Naive thymus-derived CD8-positive, alpha-beta T cell (primary cell): ENCODE data around the gene FGF1. TPM values are rescaled to one million over a fixed set of nuclear protein-coding genes. Genes with fewer than 3 reads are reported as not detected.

Source experiments
- ATAC-seq, 2 donors: fragments of 150-1000 bp; cut with Tn5 transposase in 1 of 2; sonication (Bioruptor Pico), chemical (Tn5 transposase) in 1 of 2; 1 replicate in 1 of 2; 2 replicates in 1 of 2; pipeline ENCODE4 v1.10.0; 2021; ENCODE audit warnings: mild to moderate bottlenecking in 2 of 2, moderate library complexity in 2 of 2
- POLR2A ChIA-PET: fragments of 350-600 bp; sonication (Branson Sonifier 250); formaldehyde crosslinking; loops from one replicate; lab custom pipeline; 2021; ENCODE audit warnings: antibody characterized with exemption; lab: Charles Lee
- DNase-seq, 10 donors: peaks; one replicate each; pipeline versions ENCODE4 v3.0.0 to v3.0.0-alpha.2; 2020 to 2022
- H3K27ac Mint-ChIP-seq, 10 donors: one replicate each; pipeline ENCODE4 v1.8.0; 2020 to 2022; ENCODE audit warnings: mild to moderate bottlenecking in 10 of 10, mixed read lengths in 10 of 10, moderate library complexity in 4 of 10, inconsistent platforms in 1 of 10
- H3K27me3 Mint-ChIP-seq, 5 donors: one replicate each; pipeline ENCODE4 v1.8.0; 2021 to 2022; ENCODE audit warnings: mixed read lengths in 5 of 5
- H3K36me3 Mint-ChIP-seq, 3 donors: one replicate each; pipeline ENCODE4 v1.8.0; 2020 to 2022; ENCODE audit warnings: mixed read lengths in 3 of 3, mild to moderate bottlenecking in 2 of 3, inconsistent platforms in 1 of 3
- H3K4me1 Mint-ChIP-seq, 4 donors: one replicate each; pipeline ENCODE4 v1.8.0; 2021 to 2022; ENCODE audit warnings: mixed read lengths in 4 of 4
- H3K4me3 Mint-ChIP-seq, 10 donors: one replicate each; pipeline ENCODE4 v1.8.0; 2020 to 2022; ENCODE audit warnings: mild to moderate bottlenecking in 10 of 10, mixed read lengths in 10 of 10, moderate library complexity in 6 of 10, inconsistent platforms in 1 of 10
- H3K9me3 Mint-ChIP-seq, 9 donors: one replicate each; pipeline ENCODE4 v1.8.0; 2020 to 2022; ENCODE audit warnings: mixed read lengths in 9 of 9, mild to moderate bottlenecking in 3 of 9, inconsistent platforms in 1 of 9, moderate library complexity in 1 of 9
- polyA plus RNA-seq, 3 donors: library from polyadenylated mRNA; unstranded; fragments of 300-500 nt; fragmentation: Illumina TruSeq; gene quantifications; one replicate each; pipeline ENCODE4 v1.2.3, GENCODE V29; 2021
- total RNA-seq, 8 experiments: library from RNA in 2 of 8; stranded (reverse) in 2 of 8; gene quantifications; one replicate each; pipeline ENCODE4 v1.2.3 and lab custom pipeline; 2021 to 2026

The FGF1 gene
- total and polyA plus RNA-seq, 5 experiments from 2014 or later, result not detected

DNA sequence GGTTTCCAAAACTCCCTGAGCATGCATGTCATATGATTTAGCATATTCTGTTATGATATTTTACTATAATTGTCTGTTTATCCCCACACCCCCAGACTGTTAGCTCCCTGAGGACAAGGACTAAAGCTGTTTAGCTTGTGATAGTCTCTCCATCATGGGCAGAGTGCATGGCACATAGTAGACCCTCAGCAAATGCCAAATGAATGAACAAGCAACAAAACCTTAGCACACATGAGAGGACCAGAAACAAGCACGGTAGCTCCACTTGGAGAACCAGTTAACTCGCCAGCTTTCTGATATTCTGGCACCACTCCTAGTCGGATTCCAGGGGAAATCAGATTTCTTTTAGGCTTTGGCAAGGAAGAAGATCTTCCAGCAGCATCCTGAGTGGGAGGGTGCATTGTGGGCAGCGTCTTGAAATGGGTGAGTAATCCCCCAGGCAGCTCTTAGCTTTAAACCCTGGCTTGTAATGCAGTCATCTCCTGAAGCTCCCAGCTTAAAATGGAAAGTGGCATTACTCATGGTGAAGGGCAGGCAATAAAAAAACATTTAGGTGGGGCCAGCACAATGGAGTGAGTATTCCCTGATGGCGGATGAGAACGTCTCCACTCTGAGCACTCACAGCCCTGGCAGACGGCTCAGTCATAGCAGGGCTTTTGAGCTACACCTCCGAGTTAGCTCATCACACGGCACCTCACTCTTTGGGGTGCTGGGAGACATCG is 41.1 kb downstream of the FGF1 start:
- Mint-ChIP-seq H3K4me1 (no peaks in the 10 kb centered on the region), H3K9me3 (no peaks in the 10 kb centered on the region), H3K36me3 (no peaks in the 10 kb centered on the region), H3K27ac (peak overlapping the region in 1 of 10 donors; percentile 3), H3K27me3 (peaks cover 1 to 14% (median 5%) of the 10 kb centered on the region in 5 donors), H3K4me3 (no peak overlapping the region)
- POLR2A ChIA-PET, result no interaction called here
- DNase-seq (no peak), ATAC-seq (no peak)

DNA sequence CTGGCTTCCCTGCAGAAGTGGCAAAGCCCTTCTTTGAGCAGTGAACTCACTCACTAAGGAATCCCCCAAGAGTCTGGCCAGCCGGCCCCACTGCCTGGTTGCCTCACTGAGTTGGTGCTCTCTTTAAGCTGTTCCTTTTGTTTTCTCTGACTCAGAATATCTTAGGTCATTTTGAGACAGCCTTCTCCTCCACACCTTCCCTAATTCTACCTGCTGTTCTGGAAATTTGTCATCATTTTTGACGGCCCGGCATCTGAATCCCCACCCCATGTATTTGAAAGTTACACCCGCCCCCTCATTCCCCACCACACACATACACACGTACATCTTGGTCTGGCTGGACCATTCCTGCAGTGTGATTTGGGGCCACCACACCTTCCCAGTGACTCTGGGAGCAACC is 41.8 kb downstream of the FGF1 start:
- Mint-ChIP-seq H3K9me3 (no peaks in the 10 kb centered on the region), H3K27ac (no peak overlapping the region), H3K36me3 (no peaks in the 10 kb centered on the region), H3K4me1 (no peaks in the 10 kb centered on the region), H3K4me3 (no peak overlapping the region), H3K27me3 (peaks cover 1 to 14% (median 9%) of the 10 kb centered on the region in 5 donors)
- POLR2A ChIA-PET, result no interaction called here
- DNase-seq, result no peak
- ATAC-seq, result no peak

DNA sequence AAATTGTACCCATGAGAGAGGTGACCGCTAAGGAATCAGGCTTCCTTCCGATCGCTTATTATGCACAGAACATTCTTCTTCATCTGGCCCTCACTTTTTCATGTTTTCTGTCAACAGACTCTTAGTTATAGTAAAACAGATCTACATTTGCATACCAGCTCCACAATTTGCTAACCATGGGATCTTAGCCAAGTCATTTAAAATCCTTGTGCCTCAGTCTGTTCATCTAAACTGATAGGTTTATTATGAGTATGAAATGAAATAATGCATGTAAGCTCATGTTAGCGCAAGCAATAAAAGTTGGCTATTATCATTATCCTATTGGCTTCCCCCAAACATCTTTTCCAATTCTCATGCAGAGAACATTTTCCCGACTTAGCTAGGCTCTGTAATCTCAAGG is 42.3 kb downstream of the FGF1 start:
- POLR2A ChIA-PET, result interaction anchor here (0.8 kb wide), 1 partner anchor 19 kb away, joined by 3 read pairs; no protein-coding TSS in a partner anchor
- ATAC-seq, result no peak
- no peak overlapping the region for H3K27ac Mint-ChIP-seq
- no peak overlapping the region for H3K4me3 Mint-ChIP-seq
- H3K9me3 Mint-ChIP-seq, result no peaks in the 10 kb centered on the region
- no peaks in the 10 kb centered on the region for H3K36me3 Mint-ChIP-seq
- peaks cover 1 to 15% (median 9%) of the 10 kb centered on the region in 5 donors for H3K27me3 Mint-ChIP-seq
- no peak for DNase-seq
- no peaks in the 10 kb centered on the region for H3K4me1 Mint-ChIP-seq

DNA sequence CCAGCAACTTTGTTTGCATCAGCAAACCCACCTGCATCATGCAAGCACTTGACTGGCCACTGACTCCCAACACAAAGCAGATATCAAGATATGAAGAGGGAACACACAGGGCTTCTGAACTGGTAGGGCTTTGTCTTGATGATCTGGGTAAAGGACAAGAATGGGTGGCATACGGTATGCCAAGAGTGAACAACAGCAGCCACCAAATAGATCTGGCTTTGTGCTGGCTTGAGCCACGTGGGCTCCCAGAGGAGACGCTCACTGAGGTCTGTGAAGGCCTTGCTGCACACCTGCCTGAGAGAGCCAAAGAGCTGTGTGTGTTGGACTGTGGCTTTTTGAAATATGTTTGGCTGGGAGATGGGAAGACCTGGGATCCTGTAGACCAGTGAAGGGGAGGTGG is 43.5 kb downstream of the FGF1 start:
- POLR2A ChIA-PET, result no interaction called here
- Mint-ChIP-seq H3K36me3 (no peaks in the 10 kb centered on the region), H3K9me3 (no peaks in the 10 kb centered on the region), H3K27ac (no peak overlapping the region), H3K27me3 (peaks cover 4 to 27% (median 18%) of the 10 kb centered on the region in 5 donors), H3K4me3 (no peak overlapping the region), H3K4me1 (no peaks in the 10 kb centered on the region)
- no peak for ATAC-seq
- DNase-seq, result no peak

DNA sequence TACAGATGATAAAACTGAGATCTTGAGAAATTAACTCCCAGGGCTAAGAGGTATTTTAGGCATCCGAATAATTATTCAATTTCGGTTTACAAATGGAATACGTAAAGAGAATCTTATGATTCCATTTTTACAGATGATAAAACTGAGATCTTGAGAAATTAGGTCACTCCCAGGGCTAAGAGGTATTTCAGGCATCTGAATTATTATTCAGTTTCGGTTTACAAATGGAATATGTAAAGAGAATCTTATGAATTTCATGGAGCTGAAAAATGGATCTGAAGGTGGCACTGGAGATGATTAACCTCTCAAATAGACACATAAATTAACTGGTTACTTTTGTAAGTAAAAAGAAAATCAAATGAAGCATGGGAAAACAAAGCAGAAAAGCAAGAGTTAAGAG is 44.2 kb downstream of the FGF1 start:
- H3K36me3 Mint-ChIP-seq, result no peaks in the 10 kb centered on the region
- H3K9me3 Mint-ChIP-seq, result no peaks in the 10 kb centered on the region
- POLR2A ChIA-PET, result no interaction called here
- peaks cover 3 to 32% (median 21%) of the 10 kb centered on the region in 5 donors for H3K27me3 Mint-ChIP-seq
- H3K27ac Mint-ChIP-seq, result no peak overlapping the region
- no peaks in the 10 kb centered on the region for H3K4me1 Mint-ChIP-seq
- no peak overlapping the region for H3K4me3 Mint-ChIP-seq
- DNase-seq, result no peak
- ATAC-seq, result no peak

DNA sequence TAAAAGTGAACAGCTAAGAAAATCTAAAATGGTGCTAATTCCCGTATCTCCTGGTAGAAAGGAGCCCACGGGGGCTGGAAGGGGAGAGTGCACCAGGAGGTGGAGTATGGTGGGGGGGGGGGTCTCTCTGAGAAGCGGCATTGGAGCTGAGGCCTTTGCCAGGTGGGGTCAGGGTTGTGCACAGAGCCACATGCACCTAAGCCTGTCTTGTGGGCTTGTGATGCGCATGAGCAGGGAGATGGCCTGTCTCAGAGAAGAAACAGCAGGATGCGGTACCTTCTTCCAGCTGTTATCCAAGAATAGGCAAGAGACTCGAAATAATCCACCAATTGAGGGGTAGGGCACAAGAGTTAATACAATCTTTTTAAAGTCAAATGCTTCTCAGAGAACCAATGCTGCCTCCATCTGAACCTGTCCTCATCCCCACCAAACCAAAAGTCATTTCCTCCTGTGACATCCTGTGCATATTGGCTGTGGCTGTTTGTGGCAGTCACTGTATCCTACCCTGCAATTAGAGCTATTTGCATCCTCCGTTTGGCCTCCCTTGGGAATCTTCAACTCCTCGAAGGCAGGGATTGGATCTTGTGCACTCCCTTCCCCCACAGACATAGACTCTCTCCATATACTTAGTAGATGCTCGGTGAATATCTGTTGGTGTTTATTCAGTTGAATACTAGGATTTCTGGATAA is 45.4 kb downstream of the FGF1 start:
- Mint-ChIP-seq H3K9me3 (no peaks in the 10 kb centered on the region), H3K27me3 (peaks cover 4 to 39% (median 21%) of the 10 kb centered on the region in 5 donors), H3K4me1 (no peaks in the 10 kb centered on the region), H3K36me3 (no peaks in the 10 kb centered on the region), H3K4me3 (no peak overlapping the region), H3K27ac (no peak overlapping the region)
- POLR2A ChIA-PET, result no interaction called here
- ATAC-seq (no peak), DNase-seq (no peak)

DNA sequence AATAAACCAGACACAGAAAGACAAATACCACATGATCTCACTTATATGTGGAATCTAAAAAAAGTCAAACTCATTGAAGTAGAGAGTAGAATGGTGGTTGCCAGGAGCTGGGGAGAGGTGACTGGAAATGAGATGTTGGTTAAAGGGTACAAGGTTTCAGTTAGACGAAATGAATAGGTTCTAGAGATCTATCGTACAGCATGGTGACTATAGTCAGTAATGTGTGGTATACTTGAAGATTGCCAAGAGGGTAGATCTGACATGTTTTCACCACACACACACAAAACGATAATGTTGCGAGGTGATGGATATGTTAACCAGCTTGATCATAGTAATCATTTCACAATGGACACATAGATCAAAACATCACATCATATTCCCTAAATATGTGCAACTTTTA is 46.4 kb downstream of the FGF1 start:
- H3K4me3 Mint-ChIP-seq, result no peak overlapping the region
- H3K9me3 Mint-ChIP-seq, result no peaks in the 10 kb centered on the region
- H3K27me3 Mint-ChIP-seq, result peaks cover 4 to 39% (median 19%) of the 10 kb centered on the region in 5 donors
- no peaks in the 10 kb centered on the region for H3K4me1 Mint-ChIP-seq
- POLR2A ChIA-PET, result no interaction called here
- no peaks in the 10 kb centered on the region for H3K36me3 Mint-ChIP-seq
- H3K27ac Mint-ChIP-seq, result no peak overlapping the region
- DNase-seq (no peak), ATAC-seq (no peak)

DNA sequence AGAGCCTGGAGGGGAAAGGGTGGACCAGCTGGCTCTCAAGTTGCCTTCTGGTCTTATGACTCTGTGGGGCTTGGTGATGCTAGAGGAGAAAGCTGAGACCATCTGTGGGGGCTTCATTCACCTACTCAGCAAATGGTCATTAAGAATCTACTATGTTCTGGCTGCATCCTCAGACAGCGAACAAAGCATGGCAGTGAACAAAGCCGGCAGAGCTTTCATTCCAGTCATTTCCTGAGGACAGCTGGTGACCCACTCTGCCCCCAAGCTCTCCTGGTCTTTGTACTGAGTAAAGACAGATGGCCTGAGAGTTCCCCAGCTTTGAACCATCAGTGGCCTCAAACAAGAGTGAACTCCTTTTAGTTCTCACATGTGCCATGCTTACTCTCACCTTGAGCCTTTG is 48.0 kb downstream of the FGF1 start:
- H3K4me3 Mint-ChIP-seq, result no peak overlapping the region
- H3K36me3 Mint-ChIP-seq, result no peaks in the 10 kb centered on the region
- DNase-seq (no peak), ATAC-seq (no peak)
- no peaks in the 10 kb centered on the region for H3K4me1 Mint-ChIP-seq
- peaks cover 4 to 39% (median 21%) of the 10 kb centered on the region in 5 donors for H3K27me3 Mint-ChIP-seq
- no peak overlapping the region for H3K27ac Mint-ChIP-seq
- POLR2A ChIA-PET, result no interaction called here
- no peaks in the 10 kb centered on the region for H3K9me3 Mint-ChIP-seq

DNA sequence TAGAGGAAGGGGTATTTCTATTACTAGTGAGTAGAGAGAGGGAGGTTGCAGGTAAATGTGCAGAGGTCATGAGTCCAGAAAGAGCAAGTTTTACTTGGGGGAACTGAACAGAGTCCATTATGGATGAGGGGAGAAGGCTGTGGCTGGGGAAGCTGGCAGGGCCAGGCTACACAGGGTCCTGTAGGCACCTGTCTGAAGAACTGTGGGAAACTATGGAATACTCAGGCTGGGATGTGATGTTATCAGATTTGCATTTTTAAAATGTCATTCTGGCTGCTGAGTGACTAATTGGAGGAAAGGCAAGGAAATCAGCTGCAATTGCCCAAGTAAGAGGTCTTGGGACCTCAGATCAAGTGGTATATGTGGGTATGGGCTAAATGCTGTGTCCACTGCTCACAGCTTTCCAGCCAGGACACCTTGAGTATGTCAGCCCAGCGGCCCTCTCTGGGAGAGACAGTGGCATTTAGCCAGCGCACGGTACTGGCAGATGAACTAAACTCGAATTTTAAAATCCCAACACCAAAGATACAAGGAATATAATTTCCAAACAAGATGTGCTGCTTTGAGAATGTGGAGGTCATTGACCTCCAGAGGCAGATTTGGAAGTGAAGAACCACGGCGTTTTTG is 49.1 kb downstream of the FGF1 start:
- H3K9me3 Mint-ChIP-seq, result no peaks in the 10 kb centered on the region
- no peaks in the 10 kb centered on the region for H3K4me1 Mint-ChIP-seq
- H3K4me3 Mint-ChIP-seq, result no peak overlapping the region
- POLR2A ChIA-PET, result no interaction called here
- no peak for DNase-seq
- no peaks in the 10 kb centered on the region for H3K36me3 Mint-ChIP-seq
- ATAC-seq, result no peak
- no peak overlapping the region for H3K27ac Mint-ChIP-seq
- peaks cover 4 to 39% (median 18%) of the 10 kb centered on the region in 5 donors for H3K27me3 Mint-ChIP-seq

DNA sequence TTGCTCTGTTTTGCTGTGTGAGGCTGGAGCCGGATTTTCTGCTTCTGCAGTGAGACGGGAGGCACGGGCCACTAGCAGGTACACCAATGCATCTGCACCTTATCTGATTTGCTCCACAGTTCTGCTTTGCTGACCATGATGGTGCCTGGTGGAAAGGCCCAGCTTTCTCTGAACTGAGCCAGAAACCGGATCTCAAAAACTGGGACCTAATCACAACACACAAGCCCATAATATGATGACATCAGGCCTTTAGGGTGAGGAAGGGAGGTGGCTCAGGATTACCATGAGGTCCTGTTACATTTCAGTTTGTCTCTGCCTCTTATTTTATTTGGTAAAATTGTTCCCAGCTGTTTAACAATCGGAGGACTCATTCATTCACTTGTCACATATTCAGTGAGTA is 49.8 kb downstream of the FGF1 start:
- Mint-ChIP-seq H3K4me3 (no peak overlapping the region), H3K27me3 (peaks cover 4 to 39% (median 18%) of the 10 kb centered on the region in 5 donors), H3K27ac (no peak overlapping the region), H3K4me1 (no peaks in the 10 kb centered on the region), H3K9me3 (no peaks in the 10 kb centered on the region), H3K36me3 (no peaks in the 10 kb centered on the region)
- DNase-seq (no peak), ATAC-seq (no peak)
- POLR2A ChIA-PET, result no interaction called here

DNA sequence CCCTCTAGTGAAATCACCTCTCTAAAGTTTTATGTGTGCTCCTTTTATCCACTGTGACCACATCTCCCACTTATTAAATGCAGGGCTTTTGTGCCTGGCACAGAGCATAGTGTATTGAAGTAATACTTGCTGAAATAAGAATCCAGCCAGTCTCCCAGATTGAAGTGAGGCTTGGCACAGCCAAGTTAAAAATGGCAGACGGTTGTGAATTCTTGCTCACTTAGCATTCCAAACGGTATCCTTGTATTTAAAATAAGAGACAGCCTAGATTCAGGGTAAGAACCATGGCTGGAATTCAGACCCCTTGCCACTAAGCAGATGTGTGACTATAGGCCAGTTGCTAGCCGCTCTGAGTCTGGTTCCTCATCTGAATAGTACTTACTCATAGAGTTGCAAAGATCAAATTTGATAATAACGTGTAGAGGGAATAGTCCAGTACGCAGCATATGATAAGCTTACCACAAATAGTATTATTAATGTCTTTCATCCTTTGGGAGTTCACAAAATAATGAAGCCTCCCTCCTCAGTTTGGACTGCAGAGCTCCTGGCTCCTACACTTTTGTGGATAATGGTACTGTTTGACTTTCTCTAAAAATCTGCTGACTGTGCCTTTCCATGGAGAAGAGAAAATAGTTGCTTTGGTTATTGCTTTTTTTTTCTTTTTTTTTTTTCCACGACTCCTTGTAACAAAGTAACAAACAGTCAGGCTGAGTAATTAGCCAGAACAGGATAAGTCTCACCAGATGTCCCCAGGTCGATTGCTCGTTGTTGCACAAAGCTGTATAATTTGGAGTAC is 51.5 kb downstream of the FGF1 start:
- POLR2A ChIA-PET, result no interaction called here
- Mint-ChIP-seq H3K36me3 (no peaks in the 10 kb centered on the region), H3K27me3 (peaks cover 4 to 32% (median 18%) of the 10 kb centered on the region in 5 donors), H3K4me3 (no peak overlapping the region), H3K27ac (no peak overlapping the region), H3K4me1 (no peaks in the 10 kb centered on the region), H3K9me3 (no peaks in the 10 kb centered on the region)
- no peak for DNase-seq
- ATAC-seq, result no peak

DNA sequence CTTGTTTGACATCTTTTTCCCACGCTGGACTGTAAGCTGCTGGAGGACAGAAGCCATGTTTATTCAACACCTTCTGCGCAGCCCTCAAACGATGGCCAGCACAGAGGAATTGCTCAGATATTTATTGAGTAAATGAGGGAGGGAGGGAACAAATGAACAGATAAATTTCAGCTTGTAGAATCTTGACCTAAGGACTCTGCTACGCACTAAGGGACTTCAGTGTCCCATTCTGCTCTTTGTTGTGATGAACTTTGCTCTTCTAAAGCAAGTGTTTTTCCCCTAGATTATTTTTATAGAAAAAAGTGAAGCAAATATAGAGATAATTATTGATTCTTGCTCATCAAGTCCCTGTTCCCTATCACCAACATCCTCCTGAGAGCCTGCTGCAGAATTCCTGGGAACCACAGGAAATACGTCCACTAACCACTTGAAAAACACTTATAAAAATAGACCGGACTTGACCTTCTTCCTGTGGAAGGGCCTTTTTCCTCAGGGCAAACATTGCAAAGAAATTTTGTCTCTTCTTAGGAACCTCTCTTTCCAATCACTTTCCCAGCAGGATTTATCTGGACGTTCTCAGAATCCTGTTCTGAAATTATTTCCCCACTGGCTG is 54.9 kb downstream of the FGF1 start:
- no peaks in the 10 kb centered on the region for H3K36me3 Mint-ChIP-seq
- no peaks in the 10 kb centered on the region for H3K9me3 Mint-ChIP-seq
- H3K27me3 Mint-ChIP-seq, result peaks cover 0 to 7% (median under 1%) of the 10 kb centered on the region in 5 donors
- DNase-seq, result no peak
- no peaks in the 10 kb centered on the region for H3K4me1 Mint-ChIP-seq
- POLR2A ChIA-PET, result no interaction called here
- no peak overlapping the region for H3K27ac Mint-ChIP-seq
- no peak overlapping the region for H3K4me3 Mint-ChIP-seq
- ATAC-seq, result no peak
